DND-41 (cell line): Measurements from ENCODE around the gene VIL1.

Experiments
- ATAC-seq: fragments of 200-7000 bp; cut with Tn5 transposase; 3 replicates; pipeline ENCODE4 v1.9.1; 2021; ENCODE audit warnings: low read depth; ENCODE audit not compliant: insufficient read depth
- DNase-seq: peaks from one replicate; pipeline ENCODE4 v3.0.0-alpha.2; 2020
- H2AFZ ChIP-seq: 2 replicates; pipeline ENCODE4 v1.6.0; 2012; ENCODE audit warnings: low read depth, low read length
- H3K27ac ChIP-seq: 2 replicates; pipeline ENCODE4 v1.5.1; 2012; ENCODE audit warnings: low read length, inconsistent platforms
- H3K27me3 ChIP-seq: fragments of 200-600 bp; sonication (generic); 2 replicates; pipeline ENCODE4 v1.6.0; 2012; ENCODE audit warnings: low read length, mild to moderate bottlenecking, inconsistent platforms; ENCODE audit not compliant: insufficient read depth, poor library complexity
- H3K36me3 ChIP-seq: 2 replicates; pipeline ENCODE4 v1.5.1; 2012; ENCODE audit warnings: low read length, inconsistent platforms; ENCODE audit not compliant: insufficient read depth
- H3K4me1 ChIP-seq: 2 replicates; pipeline ENCODE4 v1.5.1; 2012; ENCODE audit warnings: mild to moderate bottlenecking, low read length; ENCODE audit not compliant: insufficient read depth
- H3K4me2 ChIP-seq: 2 replicates; pipeline ENCODE4 v1.6.0; 2012; ENCODE audit warnings: mild to moderate bottlenecking, moderate library complexity, low read length, inconsistent platforms; ENCODE audit not compliant: insufficient read depth
- H3K4me3 ChIP-seq, 2 experiments: fragments of 200-600 bp in 1 of 2; shearing (Covaris generic) in 1 of 2; 2 replicates each; pipeline ENCODE4 v1.5.1; 2012 to 2016; ENCODE audit warnings: inconsistent platforms in 2 of 2, low read length in 2 of 2, mild to moderate bottlenecking in 2 of 2, low read depth in 1 of 2, moderate library complexity in 1 of 2
- H3K79me2 ChIP-seq: 2 replicates; pipeline ENCODE4 v1.6.0; 2012; ENCODE audit warnings: low read length, inconsistent platforms; ENCODE audit not compliant: insufficient read depth
- H3K9ac ChIP-seq: 2 replicates; pipeline ENCODE4 v1.6.0; 2012; ENCODE audit warnings: low read depth, mild to moderate bottlenecking, inconsistent platforms, low read length, moderate library complexity
- H3K9me3 ChIP-seq: 2 replicates; pipeline ENCODE4 v1.5.1; 2012; ENCODE audit warnings: low read length, moderate library complexity, mild to moderate bottlenecking, inconsistent platforms; ENCODE audit not compliant: insufficient read depth, severe bottlenecking
- H4K20me1 ChIP-seq: 2 replicates; pipeline ENCODE4 v1.6.0; 2012; ENCODE audit warnings: low read length; ENCODE audit not compliant: insufficient read depth
- EZH2 ChIP-seq: IDR thresholded peaks from 3 replicates; pipeline ENCODE4 v1.6.1; 2012; ENCODE audit warnings: borderline replicate concordance, low read depth, mild to moderate bottlenecking, moderate library complexity, low read length, inconsistent platforms; ENCODE audit not compliant: severe bottlenecking
- TF ChIP-seq, protein P1 (sequence below): IDR thresholded peaks from 2 replicates; pipeline ENCODE4 v1.5.1; 2012; ENCODE audit warnings: borderline replicate concordance, low read length, moderate library complexity, mild to moderate bottlenecking; ENCODE audit not compliant: poor library complexity, severe bottlenecking; ENCODE audit errors: extremely low read depth

VIL1 gene

DNA sequence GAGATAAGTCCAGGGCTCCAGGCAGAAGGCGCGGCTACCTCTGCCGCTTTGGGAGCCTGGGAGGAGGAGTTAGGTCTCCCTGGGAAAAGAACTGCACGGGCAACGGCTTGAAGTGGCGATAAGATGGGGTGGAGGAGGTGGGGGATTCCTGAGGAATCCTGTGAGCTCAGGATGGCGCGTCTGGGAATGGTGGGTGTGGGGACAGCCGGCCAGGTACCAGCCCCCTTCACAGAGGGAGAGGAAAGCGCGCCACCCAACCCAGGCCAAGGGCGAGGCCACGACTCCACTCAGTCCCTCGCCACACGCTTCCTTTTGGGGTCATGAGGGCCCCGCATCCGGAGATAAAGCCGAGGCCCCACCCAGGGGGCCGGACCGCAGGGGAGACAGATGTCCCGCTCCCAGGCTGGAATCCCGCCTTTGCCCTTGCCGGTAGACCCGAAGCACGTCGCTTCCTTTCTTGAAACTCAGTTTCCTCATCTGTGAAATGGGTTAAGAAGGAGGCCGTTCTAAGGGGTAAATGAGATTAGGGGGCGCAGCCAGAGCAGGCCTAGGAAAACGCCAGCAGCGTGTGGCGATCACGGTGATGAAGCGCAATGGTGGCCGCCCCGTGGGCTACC lies 21.0 kb upstream of the VIL1 start:
- Histone ChIP-seq H3K4me3 (peak overlapping the region; percentile 46 to 67; a peak in 3 of 4 replicates), H3K27ac (peak overlapping the region; percentile 95), H3K9ac (peak overlapping the region; percentile 90), H4K20me1 (peaks cover 15% of the 10 kb centered on the region), H2AFZ (peak overlapping the region; percentile 76), H3K36me3 (peaks cover 20% of the 10 kb centered on the region), H3K4me2 (peak overlapping the region; percentile 67), H3K79me2 (peaks cover 53% of the 10 kb centered on the region), H3K4me1 (peaks cover 57% of the 10 kb centered on the region), H3K9me3 (no peaks in the 10 kb centered on the region), H3K27me3 (no peaks in the 10 kb centered on the region)
- ATAC-seq, result peak; percentile 12
- TF ChIP-seq, protein P1, sequence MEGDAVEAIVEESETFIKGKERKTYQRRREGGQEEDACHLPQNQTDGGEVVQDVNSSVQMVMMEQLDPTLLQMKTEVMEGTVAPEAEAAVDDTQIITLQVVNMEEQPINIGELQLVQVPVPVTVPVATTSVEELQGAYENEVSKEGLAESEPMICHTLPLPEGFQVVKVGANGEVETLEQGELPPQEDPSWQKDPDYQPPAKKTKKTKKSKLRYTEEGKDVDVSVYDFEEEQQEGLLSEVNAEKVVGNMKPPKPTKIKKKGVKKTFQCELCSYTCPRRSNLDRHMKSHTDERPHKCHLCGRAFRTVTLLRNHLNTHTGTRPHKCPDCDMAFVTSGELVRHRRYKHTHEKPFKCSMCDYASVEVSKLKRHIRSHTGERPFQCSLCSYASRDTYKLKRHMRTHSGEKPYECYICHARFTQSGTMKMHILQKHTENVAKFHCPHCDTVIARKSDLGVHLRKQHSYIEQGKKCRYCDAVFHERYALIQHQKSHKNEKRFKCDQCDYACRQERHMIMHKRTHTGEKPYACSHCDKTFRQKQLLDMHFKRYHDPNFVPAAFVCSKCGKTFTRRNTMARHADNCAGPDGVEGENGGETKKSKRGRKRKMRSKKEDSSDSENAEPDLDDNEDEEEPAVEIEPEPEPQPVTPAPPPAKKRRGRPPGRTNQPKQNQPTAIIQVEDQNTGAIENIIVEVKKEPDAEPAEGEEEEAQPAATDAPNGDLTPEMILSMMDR, result no peak
- no peak for TF ChIP-seq EZH2
- DNase-seq, result peak; percentile 77

DNA sequence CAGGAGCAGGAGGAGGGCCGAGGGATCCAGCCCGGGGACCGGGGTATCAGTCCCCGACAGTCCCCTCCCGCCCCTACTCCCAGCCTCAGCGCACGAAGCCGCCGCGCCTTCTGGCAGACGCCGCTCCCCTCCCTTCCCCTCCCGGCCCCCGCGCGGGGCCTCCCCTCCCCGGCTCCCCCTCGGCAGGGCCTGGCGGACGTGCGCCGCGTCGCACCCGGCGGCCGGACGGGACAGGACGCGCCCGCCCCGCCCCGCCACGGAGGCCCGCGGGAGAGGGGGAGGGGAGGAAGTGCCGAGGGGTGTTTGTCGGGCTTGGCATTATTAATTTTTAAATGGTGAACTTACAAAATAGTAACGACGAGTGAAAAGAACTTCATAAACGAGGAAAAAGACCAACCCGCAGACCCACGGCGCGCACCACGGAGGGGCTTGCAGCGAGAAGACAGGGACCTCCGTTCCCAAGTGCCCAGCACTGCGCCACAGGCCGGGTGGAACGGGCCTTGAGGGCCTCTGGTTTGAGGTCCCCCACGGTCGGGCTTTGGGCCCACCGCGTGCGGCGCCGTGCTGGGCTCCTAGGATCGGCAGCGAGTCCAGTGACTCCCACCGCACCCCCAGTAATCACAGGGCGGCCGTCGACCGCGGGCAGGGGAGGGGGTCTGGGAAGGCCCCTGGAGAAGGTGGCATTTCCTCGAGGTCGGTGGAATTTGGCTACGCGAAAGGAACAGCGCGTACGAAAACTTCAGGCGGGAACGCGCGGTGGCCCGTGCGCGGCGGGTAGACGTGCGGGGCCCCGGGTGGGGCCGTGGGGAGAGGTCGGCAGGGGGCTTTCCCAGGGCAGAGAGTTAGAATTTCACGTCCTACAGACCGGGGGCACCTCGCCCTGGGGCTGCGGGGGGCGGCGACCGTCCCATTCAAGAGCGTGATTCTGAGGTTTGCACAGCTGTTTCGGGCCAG lies 20.2 kb upstream of the VIL1 start:
- Histone ChIP-seq H3K36me3 (peaks cover 28% of the 10 kb centered on the region), H2AFZ (peak overlapping the region; percentile 76), H3K9me3 (no peaks in the 10 kb centered on the region), H3K27me3 (no peaks in the 10 kb centered on the region), H3K4me3 (peak overlapping the region; percentile 46 to 67; a peak in 3 of 4 replicates), H3K4me2 (peak overlapping the region; percentile 67), H3K27ac (peak overlapping the region; percentile 95), H3K4me1 (peaks cover 57% of the 10 kb centered on the region), H3K79me2 (peaks cover 56% of the 10 kb centered on the region), H4K20me1 (peaks cover 19% of the 10 kb centered on the region), H3K9ac (peak overlapping the region; percentile 90)
- TF ChIP-seq EZH2, result no peak
- TF ChIP-seq, protein P1, result no peak
- ATAC-seq (peak; percentile 18), DNase-seq (peak; percentile 75)

DNA sequence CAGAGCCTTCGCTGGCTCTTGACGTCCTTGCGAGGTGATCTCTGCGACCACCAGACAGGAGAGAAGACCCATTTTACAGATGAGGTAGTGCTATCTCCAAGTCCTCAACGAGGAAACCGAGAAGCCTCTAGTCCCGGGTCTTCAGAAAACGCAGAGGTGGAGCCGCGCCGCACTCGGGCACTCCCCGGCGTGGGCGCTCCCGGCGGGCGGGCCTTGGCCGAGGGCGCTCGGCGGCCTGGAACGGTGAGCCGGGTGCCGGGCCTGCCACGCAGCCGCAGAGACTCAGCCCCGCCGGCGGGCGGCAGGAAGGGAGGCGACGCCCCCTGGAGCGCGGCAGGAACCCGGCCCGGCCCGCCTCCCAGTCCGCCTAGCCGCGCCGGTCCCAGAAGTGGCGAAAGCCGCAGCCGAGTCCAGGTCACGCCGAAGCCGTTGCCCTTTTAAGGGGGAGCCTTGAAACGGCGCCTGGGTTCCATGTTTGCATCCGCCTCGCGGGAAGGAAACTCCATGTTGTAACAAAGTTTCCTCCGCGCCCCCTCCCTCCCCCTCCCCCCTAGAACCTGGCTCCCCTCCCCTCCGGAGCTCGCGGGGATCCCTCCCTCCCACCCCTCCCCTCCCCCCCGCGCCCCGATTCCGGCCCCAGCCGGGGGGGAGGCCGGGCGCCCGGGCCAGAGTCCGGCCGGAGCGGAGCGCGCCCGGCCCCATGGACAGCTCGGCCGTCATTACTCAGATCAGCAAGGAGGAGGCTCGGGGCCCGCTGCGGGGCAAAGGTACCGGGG lies 19.3 kb upstream of the VIL1 start, which contains the start of gene CTDSP1:
TSS of gene CTDSP1 (plus strand) at position 478 of the 776 bp plus-strand sequence. CDS start at position 701, 223 bp downstream.
- Histone ChIP-seq H3K4me2 (peak within 1 kb of the TSS; percentile 81), H3K4me3 (peak within 1 kb of the TSS; percentile 75 to 79; a peak in 3 of 4 replicates), H4K20me1 (peaks cover 22% of the 10 kb centered on the region), H3K9ac (peak within 1 kb of the TSS; percentile 90), H3K27ac (peak within 1 kb of the TSS; percentile 95), H2AFZ (peak within 1 kb of the TSS; percentile 66), H3K79me2 (peaks cover 56% of the 10 kb centered on the region), H3K4me1 (peaks cover 65% of the 10 kb centered on the region), H3K36me3 (peaks cover 36% of the 10 kb centered on the region), H3K27me3 (no peaks in the 10 kb centered on the region), H3K9me3 (no peaks in the 10 kb centered on the region)
- ATAC-seq (peak; percentile 47), DNase-seq (peak; percentile 94)
- no peak for TF ChIP-seq EZH2
- TF ChIP-seq, protein P1, result peak; percentile 14
